HG03039 (cell line): ENCODE data around the gene PDCD11.
"Not testable (repeated sequence)": the region's sequence is repeated elsewhere in the genome, so short reads cannot be mapped to it uniquely, and the experiment has no call there.

Experiments used
- ATAC-seq: cut with Tn5 transposase; IDR thresholded peaks from one replicate; pipeline ENCODE4 v1.9.1; 2021; ENCODE audit warnings: mild to moderate bottlenecking, moderate library complexity; ENCODE audit not compliant: unreplicated experiment

PDCD11 gene

DNA sequence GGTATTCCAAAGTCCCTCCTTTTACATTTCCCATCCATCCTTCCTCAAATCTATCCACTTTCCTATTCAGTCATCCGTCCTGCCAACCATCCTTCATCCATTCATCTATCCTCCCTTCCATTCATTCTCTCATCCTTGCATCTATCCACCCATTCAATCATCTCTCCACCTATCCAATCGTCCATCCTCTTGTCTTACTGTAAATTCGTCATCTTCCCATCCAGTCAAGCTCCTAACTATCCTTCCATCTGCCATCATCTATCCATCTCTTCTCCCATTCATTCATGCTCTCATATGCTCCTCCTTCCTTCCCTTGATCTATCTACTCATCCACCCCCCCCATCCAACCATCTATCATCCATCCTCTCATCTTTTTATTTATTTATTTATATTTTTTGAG is 77.7 kb downstream of the PDCD11 start:
- no peak for ATAC-seq

DNA sequence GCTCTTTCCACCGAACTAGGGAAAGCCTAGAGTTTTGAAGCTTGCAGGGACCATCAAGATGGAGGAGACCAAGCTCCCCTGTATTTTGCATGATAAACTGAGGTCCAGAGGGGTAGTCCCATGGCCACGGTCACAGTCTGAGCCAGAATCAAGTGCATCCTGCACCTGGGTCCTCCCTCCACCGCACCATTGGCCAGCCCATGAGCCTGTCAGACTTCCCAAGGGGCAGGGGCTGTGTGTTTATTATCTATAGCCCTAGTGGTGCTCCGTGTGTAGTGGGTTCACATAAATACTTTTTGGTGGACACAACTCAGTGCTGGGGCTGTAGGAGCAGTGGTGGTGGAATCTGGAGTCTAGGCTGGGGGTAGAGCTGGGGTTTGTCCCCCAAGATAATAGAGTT is 79.0 kb downstream of the PDCD11 start:
- no peak for ATAC-seq

DNA sequence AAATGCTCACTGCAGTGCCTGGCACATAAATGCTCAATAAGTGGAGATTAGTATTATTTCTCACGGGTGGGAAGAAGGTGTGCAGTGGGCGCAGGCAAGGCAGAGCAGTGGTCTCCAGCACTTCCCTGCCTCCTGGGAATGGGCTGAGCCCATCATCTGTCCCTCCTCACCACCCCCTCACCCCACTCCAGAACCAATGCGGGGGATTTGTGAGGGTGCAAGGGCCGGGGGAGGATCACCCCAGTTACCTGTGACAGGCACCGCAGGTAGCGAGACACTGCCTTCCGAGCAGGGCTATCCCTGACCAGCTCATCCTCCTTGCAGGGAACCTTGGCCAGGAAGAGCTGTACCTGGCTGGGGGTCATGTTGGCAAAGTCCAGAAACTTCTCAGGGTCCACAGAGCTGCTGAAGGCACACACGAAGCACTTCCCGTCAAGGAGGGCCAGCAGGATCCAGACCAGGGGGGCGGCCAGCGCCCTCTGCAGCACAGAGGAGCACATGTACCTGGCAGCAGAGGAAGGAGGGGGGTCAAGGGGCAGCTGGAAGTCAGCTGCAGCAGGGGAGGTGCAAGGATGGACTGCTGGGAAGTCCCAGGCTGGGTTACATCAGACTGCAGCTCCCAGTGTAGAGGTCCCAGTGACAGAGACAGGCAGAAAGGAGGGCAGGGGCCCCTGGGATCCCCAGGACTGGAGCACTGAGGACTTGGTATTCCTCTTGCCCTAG is 79.8 kb downstream of the PDCD11 start:
- ATAC-seq, result no peak

DNA sequence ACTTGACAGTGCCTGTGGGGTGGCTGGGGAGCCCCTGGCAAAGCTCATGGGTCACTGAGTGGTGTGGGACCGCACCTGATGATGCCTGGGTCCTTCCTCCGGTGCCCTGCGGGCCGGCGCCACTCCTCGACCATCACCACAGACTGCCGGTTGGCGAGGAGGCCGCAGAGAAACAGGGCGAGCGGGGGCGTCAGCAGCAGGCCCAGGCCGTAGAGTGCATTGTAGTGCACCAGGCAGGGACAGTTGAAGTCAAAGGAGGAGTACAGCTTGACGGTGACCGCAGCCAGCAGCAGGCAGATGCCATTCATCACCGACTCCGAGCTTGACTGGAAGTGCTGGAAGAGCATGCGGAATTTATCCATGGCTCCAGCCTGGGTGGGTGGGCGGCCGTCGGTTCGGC is 82.2 kb downstream of the PDCD11 start:
- no peak for ATAC-seq

DNA sequence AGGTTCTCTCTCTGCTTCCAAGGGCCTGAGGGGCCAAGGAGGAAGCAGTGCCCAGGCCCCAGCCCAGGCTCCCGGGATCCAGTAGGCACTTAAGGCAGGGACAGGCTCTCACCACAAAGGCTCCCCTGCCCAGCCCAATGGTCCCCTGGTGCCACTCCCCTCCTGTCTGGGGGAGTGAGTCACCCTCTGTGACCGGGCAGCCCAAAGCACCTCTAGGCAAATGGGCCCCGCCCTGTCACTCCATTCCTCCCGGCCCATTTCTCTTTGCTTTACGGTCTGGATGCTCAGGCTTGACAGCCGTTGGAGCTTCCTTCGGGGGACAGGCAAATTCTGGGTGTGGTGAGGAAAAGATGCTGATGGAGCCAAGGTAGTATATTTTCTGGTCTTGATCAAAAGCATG is 82.7 kb downstream of the PDCD11 start, which contains the start of gene CALHM3:
Gene CALHM3 (minus strand): TSS at position 106 of the 400 bp plus-strand sequence. CDS start 208 bp downstream, outside the sequence.
- no peak for ATAC-seq

DNA sequence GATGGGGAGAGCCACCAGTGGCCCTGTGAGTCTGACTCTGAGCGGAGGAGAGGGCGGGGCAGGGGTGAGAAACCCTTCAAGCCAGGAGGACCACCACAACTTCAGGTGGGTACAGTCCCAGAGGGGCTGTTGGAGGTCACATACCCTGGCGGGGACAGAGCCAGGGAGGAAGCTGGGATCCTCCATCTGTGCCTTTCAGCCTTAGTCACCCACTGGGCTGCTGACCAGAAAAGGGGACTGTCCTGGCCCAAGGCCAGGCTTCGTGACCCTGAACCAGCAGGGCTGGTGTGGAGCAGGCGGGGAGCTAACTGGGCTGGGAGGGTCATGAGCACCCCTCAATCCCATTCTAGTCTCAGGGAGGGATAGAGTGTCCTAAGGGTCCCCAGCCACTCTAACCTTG is 84.1 kb downstream of the PDCD11 start:
- no peak for ATAC-seq

DNA sequence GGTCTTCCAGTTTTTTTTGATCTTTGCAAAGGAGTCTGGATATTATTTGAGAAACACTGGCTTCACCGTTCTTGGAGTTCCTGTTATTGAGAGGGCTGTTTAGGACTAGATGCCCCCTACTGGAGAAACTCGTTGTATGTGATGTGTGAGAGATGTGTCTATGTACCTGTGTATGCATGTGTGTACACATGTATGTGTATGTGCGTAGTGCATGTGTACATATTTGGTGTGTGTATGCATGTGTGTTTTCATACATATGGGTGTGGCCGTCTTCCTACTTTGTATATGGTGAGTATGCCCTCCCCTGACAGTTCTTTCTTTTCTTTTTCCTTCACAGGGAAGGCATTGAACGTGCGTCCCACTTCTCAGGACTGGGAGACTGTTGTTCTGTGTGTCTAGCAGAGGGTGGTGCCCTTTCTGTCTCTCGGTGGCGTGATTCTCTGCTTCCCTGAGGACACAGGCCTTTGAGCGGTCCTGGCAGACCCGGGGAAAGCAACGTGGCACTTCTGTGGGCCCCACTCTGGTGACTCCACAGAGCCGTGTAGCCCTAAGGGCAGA is 85.6 kb downstream of the PDCD11 start:
- ATAC-seq, result no peak

DNA sequence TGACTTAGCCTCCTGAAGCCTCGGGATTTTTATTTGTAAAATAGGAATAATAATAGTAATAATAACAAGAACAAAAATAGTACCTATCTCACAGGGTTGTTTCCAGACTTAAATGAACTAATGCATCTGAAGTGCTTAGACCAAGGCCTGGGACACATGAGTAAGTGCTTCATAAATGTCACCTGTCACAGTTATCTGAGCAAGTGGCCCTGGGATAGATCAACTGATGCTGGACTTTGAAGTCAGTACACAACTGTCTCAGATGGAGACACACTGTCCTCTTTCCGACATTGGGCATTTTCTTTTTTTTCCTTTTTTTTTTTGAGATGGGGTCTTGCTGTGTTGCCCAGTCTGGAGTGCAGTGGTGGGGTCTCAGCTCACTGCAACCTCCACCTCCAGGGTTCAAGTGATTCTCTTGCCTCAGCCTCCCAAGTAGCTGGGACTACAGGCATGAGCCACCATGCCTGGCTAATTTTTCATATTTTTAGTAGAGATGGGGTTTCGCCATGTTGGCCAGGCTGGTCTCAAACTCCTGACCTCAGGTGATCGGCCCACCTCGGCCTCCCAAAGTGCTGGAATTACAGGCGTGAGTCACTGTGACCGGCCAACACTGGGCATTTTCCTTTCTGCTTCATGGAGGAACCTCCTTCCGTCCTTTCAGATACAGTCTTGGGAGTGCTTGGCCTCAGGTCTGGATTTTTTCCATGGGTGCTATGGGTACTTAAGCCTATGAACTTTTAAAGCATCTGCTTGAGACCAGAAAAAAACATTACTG is 90.4 kb downstream of the PDCD11 start:
- not testable (repeated sequence) for ATAC-seq

DNA sequence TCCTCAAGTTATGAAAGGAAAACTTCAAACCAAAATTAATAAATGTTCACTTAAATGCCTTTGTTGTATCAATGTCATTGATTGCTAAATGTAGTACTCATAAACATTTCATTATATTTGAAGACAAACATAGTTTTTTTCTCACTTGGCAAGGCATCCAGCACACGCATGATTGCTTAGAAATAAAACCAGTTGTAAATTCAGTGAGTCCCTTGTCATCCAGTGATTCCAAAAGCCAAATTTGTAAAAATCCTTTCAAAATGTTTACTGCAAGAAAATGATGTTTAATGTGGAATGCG is 90.9 kb downstream of the PDCD11 start:
- no peak for ATAC-seq

DNA sequence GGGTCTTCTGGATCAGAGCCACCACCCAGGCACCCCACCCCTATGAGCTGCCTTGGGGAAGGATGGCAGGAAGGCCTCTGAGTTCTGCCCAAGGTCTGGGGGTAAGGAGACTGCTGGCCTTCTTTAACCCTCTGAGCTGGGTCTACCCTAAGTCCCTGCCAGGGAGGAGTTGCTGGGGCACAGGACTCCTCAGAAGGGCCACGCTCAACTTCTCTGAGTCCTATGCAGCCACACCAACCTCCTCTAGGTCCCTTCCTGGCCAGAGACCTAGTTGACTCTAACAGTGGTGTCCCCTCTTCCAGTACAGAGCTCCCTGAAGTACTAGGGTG is 94.5 kb downstream of the PDCD11 start:
- no peak for ATAC-seq

DNA sequence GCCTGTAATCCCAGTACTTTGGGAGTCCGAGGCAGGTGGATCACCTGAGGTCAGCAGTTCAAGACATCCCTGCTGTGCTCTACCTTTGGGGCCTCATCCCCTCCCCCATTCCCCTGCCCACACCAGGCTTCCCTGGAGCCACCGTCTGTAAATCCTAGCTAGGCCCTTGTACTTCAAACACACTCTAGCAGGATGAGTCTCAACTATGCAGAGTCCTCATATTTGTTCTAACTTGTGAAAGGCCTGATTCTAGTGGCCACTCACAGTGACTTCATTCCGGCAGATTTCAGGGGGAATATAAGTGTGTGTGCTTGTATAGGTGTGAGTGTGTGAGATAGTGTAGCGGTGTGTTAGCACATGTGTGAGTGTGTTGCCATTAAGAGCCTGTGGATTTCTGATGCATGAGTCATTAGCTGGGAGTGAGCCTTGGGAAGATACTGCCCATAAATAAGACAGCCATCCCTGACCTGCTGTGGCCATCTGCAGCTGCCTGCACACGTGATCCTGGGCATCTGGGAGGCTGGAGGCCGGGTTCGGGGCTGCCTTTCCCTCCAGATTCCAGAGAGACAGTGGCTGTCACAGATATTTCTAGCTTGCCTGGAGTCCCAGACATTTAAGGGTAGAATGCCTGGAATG is 95.4 kb downstream of the PDCD11 start:
- ATAC-seq, result no peak

DNA sequence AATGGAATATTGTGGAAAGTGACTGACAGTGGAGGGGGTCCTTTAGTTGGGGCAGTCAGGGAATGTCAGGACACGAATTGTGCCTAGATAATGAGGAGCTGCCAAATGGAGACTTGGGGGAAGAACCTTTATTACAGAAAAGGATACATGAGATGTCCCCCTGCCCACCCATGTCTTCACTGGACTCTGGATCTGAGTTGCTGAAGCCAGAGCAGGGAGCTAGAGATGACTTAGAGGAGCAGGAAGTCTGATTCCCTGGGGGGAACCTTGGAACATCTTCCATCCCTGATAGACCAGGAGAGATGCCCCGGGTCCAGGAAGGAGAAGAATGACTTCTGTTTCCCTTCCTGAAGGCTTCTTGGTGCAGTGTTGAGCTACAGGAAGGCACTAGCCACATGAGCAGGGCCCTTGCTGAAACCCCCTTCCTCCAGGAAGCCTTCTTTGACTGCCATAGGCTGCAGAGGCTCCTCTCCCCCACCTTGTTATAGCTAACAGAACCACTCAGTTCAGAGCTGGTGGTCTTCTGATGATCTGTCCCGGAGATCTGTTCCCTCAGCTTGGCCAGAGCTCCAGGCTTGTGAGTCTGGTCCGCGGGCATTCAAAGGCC is 96.3 kb downstream of the PDCD11 start:
- ATAC-seq, result no peak

DNA sequence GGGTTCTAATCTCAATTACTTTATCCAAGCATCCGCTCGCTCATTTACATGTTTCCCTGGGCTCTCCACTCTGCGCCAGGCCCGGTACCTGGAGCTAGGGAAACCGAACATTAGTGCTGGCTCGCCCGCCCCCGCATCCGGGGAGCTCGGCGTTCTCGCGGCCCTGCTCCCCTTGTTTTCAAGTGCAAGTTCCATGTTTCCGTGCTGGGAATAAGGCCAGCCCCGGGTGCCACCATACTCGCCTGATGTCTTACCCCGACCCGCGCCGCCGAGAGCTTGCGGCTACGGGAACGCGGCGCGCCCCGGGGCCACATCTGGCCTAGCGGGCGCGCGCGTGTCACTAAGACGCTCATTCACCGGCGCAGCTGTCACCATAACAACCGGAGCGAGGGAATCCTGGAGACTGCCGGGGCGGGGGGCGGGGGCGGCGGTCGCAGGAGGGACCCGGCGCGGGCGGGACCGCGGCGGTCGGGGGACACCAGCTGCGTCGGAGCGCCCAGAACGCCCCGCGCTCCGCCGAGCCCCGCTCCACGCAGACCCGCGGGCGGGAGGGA is 97.0 kb downstream of the PDCD11 start, which contains the start of gene NEURL1:
Gene NEURL1 (plus strand): TSS at position 344 of the 554 bp plus-strand sequence. CDS start 683 bp downstream, outside the sequence.
- no peak for ATAC-seq

DNA sequence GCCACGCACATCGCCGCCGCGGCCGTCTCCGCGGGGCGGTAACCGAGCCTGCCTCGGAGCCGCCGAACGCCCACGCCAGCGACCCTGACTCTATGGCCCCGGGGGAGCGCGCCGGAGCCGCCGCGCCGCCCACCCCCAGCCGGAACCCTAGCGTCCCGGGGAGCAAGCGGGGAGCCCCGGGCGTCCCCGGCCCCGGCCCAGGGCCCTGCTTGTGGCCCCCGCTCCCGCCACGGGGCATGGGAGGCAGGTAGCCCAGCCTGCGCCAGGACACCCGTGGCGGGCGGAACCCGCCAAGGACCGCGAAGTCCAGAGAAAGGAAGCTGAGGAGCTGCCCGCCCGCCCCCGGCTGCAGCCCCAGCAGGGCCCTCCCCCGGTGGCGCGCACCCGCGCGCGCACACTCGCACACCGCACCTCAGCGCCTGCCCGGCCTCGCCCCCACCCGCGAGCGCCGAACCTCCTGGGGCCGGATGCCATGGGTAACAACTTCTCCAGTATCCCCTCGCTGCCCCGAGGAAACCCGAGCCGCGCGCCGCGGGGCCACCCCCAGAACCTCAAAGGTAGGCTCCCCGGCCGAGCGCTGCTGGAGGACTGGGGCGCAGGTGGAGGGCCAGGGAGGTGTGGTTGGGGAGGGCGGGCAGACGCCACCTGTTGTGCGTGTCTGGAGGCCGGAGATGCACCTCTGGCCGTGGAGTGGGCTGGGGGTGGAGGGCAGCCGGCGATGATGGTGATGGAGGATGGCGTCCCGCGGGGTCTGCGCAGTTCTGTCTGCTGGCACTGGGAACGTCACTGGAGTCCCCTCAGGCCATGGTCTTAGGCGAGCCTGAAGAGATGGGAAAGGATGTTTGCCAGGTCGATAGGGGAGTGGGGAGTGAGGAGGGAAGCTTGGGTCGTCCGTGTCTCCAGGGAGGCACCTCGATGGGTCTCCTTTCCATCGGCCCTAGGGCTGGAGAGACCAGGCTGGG is 97.8 kb downstream of the PDCD11 start:
- no peak for ATAC-seq

DNA sequence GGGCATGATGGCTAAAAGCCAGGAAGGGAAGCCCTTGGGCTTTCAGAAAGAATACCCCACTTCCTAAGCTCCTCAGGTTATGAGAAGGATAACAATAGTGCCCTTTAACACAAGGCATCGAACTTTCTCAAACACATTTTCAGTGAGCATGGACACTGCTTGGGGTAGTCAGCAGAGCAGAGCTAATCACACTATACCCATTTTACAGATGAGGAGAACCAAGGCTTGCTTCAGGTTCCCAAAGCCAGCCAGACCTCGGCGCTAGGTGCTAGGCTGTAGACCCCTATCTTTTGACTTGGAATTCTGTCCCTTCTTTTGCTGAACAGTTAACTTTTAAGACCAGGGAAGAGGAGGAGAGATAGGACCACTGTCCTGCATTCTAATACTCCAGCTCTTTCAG is 98.9 kb downstream of the PDCD11 start:
- ATAC-seq, result no peak
